Superior temporal gyrus (tissue), 1 donor: ENCODE data around the gene SCARF2.
"Not testable (repeated sequence)": the region's sequence is repeated elsewhere in the genome, so short reads cannot be mapped to it uniquely, and the experiment has no call there.

ENCODE experiments used
- DNase-seq: peaks from one replicate; pipeline ENCODE4 v3.0.0-alpha.2; 2016; ENCODE audit errors: extremely low spot score

Gene SCARF2

GRCh38 chr22:20393705-20394476 lies 43.7 kb downstream of the SCARF2 start, which contains the start of gene ZNF74:
Gene ZNF74, plus strand, starts transcription at chr22:20394151. Its CDS starts 478 bp downstream, at chr22:20394629.
- DNase-seq = peak; percentile 96

DNA sequence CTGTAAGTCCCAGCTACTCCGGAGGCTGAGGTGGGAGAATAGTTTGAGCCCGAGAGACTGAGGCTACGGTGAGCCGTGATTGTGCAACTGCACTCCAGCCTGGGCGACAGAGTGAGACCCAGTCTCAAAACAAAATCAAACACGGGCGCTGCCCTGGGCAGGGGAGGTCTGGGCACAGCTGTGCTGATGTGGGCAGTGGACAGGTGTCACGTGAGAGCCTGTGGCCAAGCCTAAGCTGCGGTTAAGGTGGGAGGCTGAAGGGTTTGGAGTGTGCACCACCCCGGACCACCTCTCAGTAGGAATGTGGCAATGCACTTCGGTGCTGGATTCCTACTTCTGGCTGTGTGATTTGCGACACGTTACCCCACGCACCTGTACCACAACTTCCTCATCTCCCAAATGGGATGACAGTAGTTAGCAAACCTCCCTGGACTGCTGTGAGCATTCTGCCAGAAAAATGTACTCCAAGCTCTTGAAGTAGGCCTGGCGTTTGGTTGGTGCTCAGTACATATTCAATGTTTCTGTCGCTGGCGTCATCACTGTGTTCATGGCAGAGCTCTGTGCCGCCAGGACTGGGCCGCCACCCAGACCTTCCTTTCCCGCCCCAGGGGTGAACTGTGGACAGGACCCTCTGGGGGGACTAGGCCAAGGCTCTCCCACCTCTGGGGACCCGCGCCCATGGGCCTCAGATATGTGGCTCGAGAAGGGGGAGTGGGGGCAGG lies 44.5 kb downstream of the SCARF2 start:
- no peak for DNase-seq

GRCh38 chr22:20392365-20392881 lies 45.2 kb downstream of the SCARF2 start:
- DNase-seq = not testable (repeated sequence)

- no peak for DNase-seq
These were observed 46.4 kb downstream of the SCARF2 start for GRCh38 chr22:20391222-20391621.

DNA sequence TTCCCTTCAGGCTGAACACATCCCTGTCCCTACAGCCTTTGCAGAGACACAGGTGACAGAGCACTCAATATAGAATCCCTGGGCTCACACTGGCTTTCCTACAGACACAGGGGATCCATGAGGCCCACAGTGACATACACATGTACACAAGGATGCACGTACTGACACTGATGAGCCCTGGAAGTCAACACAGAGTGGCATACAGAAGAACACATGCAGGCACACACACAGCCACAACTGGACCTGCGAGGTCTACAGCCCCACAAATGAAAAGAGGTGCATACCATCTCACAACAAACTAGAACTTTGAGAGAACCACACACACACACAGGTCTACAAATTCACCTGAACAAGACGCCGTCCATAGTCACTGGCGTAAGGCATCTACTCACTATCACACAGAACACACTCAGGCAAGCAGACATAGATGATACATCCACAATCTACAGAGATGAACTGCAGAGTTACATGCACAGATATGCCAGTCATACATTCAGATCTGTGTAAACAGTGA lies 47.2 kb downstream of the SCARF2 start:
- DNase-seq = no peak

GRCh38 chr22:20389288-20389687 lies 48.3 kb downstream of the SCARF2 start:
- DNase-seq = no peak

- DNase-seq = no peak
These were observed 49.4 kb downstream of the SCARF2 start for GRCh38 chr22:20388200-20388599.

DNA sequence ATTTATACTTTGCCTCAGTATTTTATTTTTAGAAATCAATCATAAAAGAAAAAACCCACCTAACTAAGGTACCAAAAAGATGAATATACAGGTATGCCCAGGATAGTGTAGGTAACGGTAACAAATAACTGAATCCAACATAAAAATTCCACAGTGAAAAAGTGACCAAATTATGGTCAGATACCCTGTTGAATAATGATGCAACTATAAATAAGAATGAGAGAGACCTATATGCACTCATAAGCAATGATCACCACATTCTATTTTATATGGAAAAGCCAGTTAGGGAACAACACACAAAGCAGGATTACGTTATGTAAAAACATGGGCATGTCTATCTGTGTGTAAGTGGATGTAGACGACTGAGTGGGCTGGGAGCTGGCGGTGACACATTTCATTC lies 50.7 kb downstream of the SCARF2 start:
- no peak for DNase-seq

DNA sequence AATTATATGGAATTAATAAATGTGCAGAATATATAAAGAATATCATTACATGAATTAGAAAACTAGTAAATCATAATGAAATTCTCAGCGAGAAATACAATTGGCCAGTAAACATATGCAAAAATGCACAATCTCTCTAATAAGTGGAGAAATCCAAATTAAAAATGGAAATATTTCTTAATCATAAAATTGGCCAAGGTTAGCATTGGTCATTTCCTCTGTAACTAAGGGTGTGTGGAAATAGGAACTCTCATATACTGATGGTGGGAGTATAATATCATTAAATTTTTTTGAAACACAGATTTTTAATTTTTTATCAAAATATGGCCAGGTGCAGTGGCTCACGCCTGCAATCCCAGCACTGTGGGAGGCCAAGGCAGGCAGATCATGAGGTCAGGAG lies 51.3 kb downstream of the SCARF2 start:
- no peak for DNase-seq

GRCh38 chr22:20384865-20385264 lies 52.8 kb downstream of the SCARF2 start:
- no peak for DNase-seq

DNA sequence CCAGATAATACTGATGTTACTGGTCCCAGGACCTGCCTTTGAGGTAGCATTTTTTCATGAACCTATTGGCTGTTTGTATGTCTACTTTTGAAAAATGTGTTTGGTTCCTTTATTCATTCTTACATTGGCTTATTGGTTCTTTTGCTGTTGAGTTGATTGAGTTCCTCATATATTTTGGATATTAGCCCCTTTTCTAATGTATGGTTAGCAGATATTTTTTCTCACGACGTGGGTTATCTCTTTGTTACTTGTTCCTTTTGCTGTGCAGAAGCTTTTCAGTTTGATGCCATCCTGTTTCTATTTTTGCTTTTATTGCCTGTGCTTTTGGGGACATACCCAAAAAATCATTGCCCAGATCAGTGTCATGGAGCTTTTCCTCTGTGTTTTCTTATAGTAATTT lies 53.5 kb downstream of the SCARF2 start:
- DNase-seq = no peak

DNA sequence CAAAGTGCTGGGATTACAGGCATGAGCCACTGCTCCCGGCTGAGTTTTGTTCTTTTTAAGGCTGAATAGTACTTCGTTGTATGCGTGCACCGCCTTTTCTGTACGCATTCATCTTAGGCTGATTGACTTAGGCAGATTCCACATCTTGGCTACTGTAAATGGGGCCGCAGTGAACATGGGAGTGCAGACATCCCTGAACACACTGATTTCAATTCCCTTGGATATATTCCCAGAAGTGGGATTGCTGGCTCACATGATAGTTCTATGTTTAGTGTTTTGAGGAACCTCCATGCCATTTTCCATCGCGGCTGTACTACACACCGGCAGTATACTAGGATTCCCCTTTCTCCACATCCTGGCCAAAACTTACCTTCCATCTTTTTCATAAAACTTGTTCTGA lies 54.1 kb downstream of the SCARF2 start:
- DNase-seq = no peak

GRCh38 chr22:20380486-20380885 lies 57.1 kb downstream of the SCARF2 start:
- no peak for DNase-seq

- not testable (repeated sequence) for DNase-seq
These were observed 58.9 kb downstream of the SCARF2 start for GRCh38 chr22:20378684-20379083.

DNA sequence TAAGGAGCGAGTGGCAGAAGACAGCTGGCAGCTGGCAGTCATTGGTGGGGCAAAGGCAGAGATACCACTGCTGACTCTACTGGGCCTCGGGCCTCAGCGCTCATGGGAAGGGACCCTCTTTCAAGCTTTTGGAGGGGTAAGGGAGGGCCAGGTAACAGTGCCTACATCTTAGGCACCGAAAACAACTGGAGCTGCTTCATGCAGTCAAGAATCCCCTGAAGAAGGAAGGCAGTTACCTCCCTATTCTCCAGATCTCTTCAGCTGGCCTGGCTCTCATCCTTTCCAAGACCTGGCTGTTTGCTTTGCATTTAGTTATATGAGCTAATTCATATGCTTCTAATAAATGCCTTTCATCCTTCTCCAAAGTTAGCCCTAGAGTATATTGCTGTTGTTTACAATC lies 59.5 kb downstream of the SCARF2 start:
- DNase-seq = no peak

GRCh38 chr22:20376983-20377382 lies 60.6 kb downstream of the SCARF2 start:
- DNase-seq = not testable (repeated sequence)

GRCh38 chr22:20376281-20376680 lies 61.3 kb downstream of the SCARF2 start:
- not testable (repeated sequence) for DNase-seq
